ENCODE data around the gene UNC5C. TPM values are rescaled to one million over a fixed set of nuclear protein-coding genes. Genes with fewer than 3 reads are reported as not detected.

Gene UNC5C
- total RNA-seq, 1 experiment from 2014 or later: not detected

- Histone ChIP-seq H3K36me3 (ENCODE audit: control insufficient read depth, insufficient read depth, low read length) (no peaks in the 10 kb centered on the region), H3K4me3 (ENCODE audit: low read depth, low read length) (no peak overlapping the region), H3K9me3 (no peaks in the 10 kb centered on the region), H3K27me3 (replicated peaks; ENCODE audit: control insufficient read depth, insufficient read depth, low read length) (no peaks in the 10 kb centered on the region), H3K4me1 (0 out of 2 replicates have a peak, but pooled peaks cover 4% of the 10 kb centered on the region)
- no peak overlapping the region for H3K27ac Mint-ChIP-seq (ENCODE audit: unreplicated experiment)
- no peak overlapping the region for H3K4me3 Mint-ChIP-seq (ENCODE audit: unreplicated experiment)
- H3K9me3 Mint-ChIP-seq (ENCODE audit: unreplicated experiment): no peaks in the 10 kb centered on the region
- H3K4me1 Mint-ChIP-seq (ENCODE audit: low read depth, unreplicated experiment): no peaks in the 10 kb centered on the region
- no peaks in the 10 kb centered on the region for H3K27me3 Mint-ChIP-seq (ENCODE audit: insufficient read depth, unreplicated experiment)
- BruUV-seq (replicated peaks): no TSS peak
- H3K36me3 Mint-ChIP-seq (ENCODE audit: insufficient read depth, unreplicated experiment): no peaks in the 10 kb centered on the region
- POLR2A ChIA-PET: no interaction called here
- TF ChIP-seq, protein P1, sequence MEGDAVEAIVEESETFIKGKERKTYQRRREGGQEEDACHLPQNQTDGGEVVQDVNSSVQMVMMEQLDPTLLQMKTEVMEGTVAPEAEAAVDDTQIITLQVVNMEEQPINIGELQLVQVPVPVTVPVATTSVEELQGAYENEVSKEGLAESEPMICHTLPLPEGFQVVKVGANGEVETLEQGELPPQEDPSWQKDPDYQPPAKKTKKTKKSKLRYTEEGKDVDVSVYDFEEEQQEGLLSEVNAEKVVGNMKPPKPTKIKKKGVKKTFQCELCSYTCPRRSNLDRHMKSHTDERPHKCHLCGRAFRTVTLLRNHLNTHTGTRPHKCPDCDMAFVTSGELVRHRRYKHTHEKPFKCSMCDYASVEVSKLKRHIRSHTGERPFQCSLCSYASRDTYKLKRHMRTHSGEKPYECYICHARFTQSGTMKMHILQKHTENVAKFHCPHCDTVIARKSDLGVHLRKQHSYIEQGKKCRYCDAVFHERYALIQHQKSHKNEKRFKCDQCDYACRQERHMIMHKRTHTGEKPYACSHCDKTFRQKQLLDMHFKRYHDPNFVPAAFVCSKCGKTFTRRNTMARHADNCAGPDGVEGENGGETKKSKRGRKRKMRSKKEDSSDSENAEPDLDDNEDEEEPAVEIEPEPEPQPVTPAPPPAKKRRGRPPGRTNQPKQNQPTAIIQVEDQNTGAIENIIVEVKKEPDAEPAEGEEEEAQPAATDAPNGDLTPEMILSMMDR (IDR thresholded peaks at IDR 0.05; ENCODE audit: insufficient read depth in 1 of 2, low read depth in 1 of 2, low read length in 1 of 2, severe bottlenecking in 1 of 2, unreplicated experiment in 1 of 2): no peak
- intact Hi-C loops (cut with micrococcal nuclease; ENCODE audit: unreplicated experiment): no loop called here
- DNase-seq: no peak
- CTCF ChIA-PET: no interaction called here
Observed at GRCh38 chr4:95122001-95122400, 426.8 kb downstream of the UNC5C start.

GRCh38 chr4:95120456-95120855, 428.3 kb downstream of the UNC5C start:
- Histone ChIP-seq H3K27me3 (replicated peaks; ENCODE audit: control insufficient read depth, insufficient read depth, low read length) (no peaks in the 10 kb centered on the region), H3K36me3 (ENCODE audit: control insufficient read depth, insufficient read depth, low read length) (no peaks in the 10 kb centered on the region), H3K9me3 (no peaks in the 10 kb centered on the region), H3K4me3 (ENCODE audit: low read depth, low read length) (no peak overlapping the region), H3K4me1 (0 out of 2 replicates have a peak, but pooled peaks cover 4% of the 10 kb centered on the region)
- TF ChIP-seq, protein P1 (IDR thresholded peaks at IDR 0.05; ENCODE audit: insufficient read depth in 1 of 2, low read depth in 1 of 2, low read length in 1 of 2, severe bottlenecking in 1 of 2, unreplicated experiment in 1 of 2): no peak
- DNase-seq: no peak
- no TSS peak for BruUV-seq (replicated peaks)
- H3K27ac Mint-ChIP-seq (ENCODE audit: unreplicated experiment): no peak overlapping the region
- ChIA-PET CTCF (no interaction called here), POLR2A (no interaction called here)
- no peaks in the 10 kb centered on the region for H3K36me3 Mint-ChIP-seq (ENCODE audit: insufficient read depth, unreplicated experiment)
- no peaks in the 10 kb centered on the region for H3K4me1 Mint-ChIP-seq (ENCODE audit: low read depth, unreplicated experiment)
- H3K9me3 Mint-ChIP-seq (ENCODE audit: unreplicated experiment): no peaks in the 10 kb centered on the region
- no peak overlapping the region for H3K4me3 Mint-ChIP-seq (ENCODE audit: unreplicated experiment)
- no peaks in the 10 kb centered on the region for H3K27me3 Mint-ChIP-seq (ENCODE audit: insufficient read depth, unreplicated experiment)
- intact Hi-C loops (cut with micrococcal nuclease; ENCODE audit: unreplicated experiment): no loop called here

DNA sequence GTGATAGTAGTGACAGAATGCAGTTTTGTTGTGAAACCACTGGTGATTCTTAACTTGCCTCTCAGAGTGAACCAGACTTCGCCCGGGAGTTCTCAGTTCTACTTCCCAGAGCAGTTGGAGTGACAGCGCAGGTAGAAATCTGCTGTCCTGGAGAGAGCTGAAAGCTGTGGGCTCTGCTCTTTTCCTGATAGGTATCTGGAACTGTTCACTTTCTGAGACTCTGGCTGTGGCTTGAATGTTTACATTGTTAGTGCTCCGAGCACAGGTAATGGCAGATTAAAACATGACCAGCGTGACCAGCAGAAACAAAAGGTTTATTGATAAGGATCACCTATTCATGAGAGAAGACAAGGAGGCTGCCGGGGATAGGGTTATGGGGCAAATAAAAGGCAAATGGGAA, 430.3 kb downstream of the UNC5C start:
- ChIA-PET POLR2A (no interaction called here), CTCF (interaction anchor here (0.6 kb wide), 1 partner anchor 38 kb away, joined by 6 read pairs; no protein-coding TSS in a partner anchor)
- TF ChIP-seq, protein P1 (IDR thresholded peaks at IDR 0.05; ENCODE audit: insufficient read depth in 1 of 2, low read depth in 1 of 2, low read length in 1 of 2, severe bottlenecking in 1 of 2, unreplicated experiment in 1 of 2): no peak
- H3K4me3 Mint-ChIP-seq (ENCODE audit: unreplicated experiment): no peak overlapping the region
- H3K4me3 ChIP-seq (ENCODE audit: low read depth, low read length): no peak overlapping the region
- no TSS peak for BruUV-seq (replicated peaks)
- no peak overlapping the region for H3K27ac Mint-ChIP-seq (ENCODE audit: unreplicated experiment)
- no peaks in the 10 kb centered on the region for H3K36me3 ChIP-seq (ENCODE audit: control insufficient read depth, insufficient read depth, low read length)
- no peaks in the 10 kb centered on the region for H3K27me3 Mint-ChIP-seq (ENCODE audit: insufficient read depth, unreplicated experiment)
- no peaks in the 10 kb centered on the region for H3K4me1 Mint-ChIP-seq (ENCODE audit: low read depth, unreplicated experiment)
- DNase-seq: no peak
- intact Hi-C loops (cut with micrococcal nuclease; ENCODE audit: unreplicated experiment): no loop called here
- H3K9me3 ChIP-seq: no peaks in the 10 kb centered on the region
- H3K9me3 Mint-ChIP-seq (ENCODE audit: unreplicated experiment): no peaks in the 10 kb centered on the region
- no peaks in the 10 kb centered on the region for H3K36me3 Mint-ChIP-seq (ENCODE audit: insufficient read depth, unreplicated experiment)
- 0 out of 2 replicates have a peak, but pooled peaks cover 4% of the 10 kb centered on the region for H3K4me1 ChIP-seq
- no peaks in the 10 kb centered on the region for H3K27me3 ChIP-seq (replicated peaks; ENCODE audit: control insufficient read depth, insufficient read depth, low read length)
